ENCODE results near the gene SNTG2. TPM values are rescaled to one million over a fixed set of nuclear protein-coding genes. Genes with fewer than 3 reads are reported as not detected.
"Not testable (repeated sequence)": the region's sequence is repeated elsewhere in the genome, so short reads cannot be mapped to it uniquely, and the experiment has no call there.

Gene SNTG2
- total RNA-seq, 4 donors from 2014 or later = 0.99 to 3.9 (median 2.3) TPM

GRCh38 chr2:905091-905832 is 45.4 kb upstream of the SNTG2 start:
- no peaks in the 10 kb centered on the region for H3K4me1 ChIP-seq
- WGBS = 84% methylated on average over 8 of the region's 12 CpGs
- peaks cover 18% of the 10 kb centered on the region for H3K27me3 ChIP-seq
- peak in 1 of 2 donors; percentile 69 for DNase-seq (ENCODE audit: low spot score in 2 of 2)
- no peak overlapping the region for H3K4me3 ChIP-seq
- peaks cover 5% of the 10 kb centered on the region for H3K9me3 ChIP-seq
- H3K36me3 ChIP-seq = no peaks in the 10 kb centered on the region
- H3K27ac ChIP-seq = no peak overlapping the region
- TF ChIP-seq CTCF (IDR thresholded peaks at IDR 0.05) (no peak), POLR2AphosphoS5 (IDR thresholded peaks at IDR 0.05) (no peak), POLR2A (IDR thresholded peaks at IDR 0.05) (no peak), EP300 (IDR thresholded peaks at IDR 0.05) (no peak)

GRCh38 chr2:905833-906140 is 44.9 kb upstream of the SNTG2 start:
- WGBS = 80% methylated on average over 4 of the region's 5 CpGs
- DNase-seq (ENCODE audit: low spot score in 2 of 2) = no peak
- Histone ChIP-seq H3K27me3 (peaks cover 18% of the 10 kb centered on the region), H3K4me1 (no peaks in the 10 kb centered on the region), H3K4me3 (no peak overlapping the region), H3K36me3 (no peaks in the 10 kb centered on the region), H3K27ac (no peak overlapping the region), H3K9me3 (peaks cover 5% of the 10 kb centered on the region)
- TF ChIP-seq CTCF (IDR thresholded peaks at IDR 0.05) = no peak
- no peak for TF ChIP-seq POLR2AphosphoS5 (IDR thresholded peaks at IDR 0.05)
- no peak for TF ChIP-seq EP300 (IDR thresholded peaks at IDR 0.05)
- no peak for TF ChIP-seq POLR2A (IDR thresholded peaks at IDR 0.05)

GRCh38 chr2:907706-908105 is 42.9 kb upstream of the SNTG2 start:
- Histone ChIP-seq H3K9me3 (no peaks in the 10 kb centered on the region), H3K36me3 (no peaks in the 10 kb centered on the region), H3K27ac (no peak overlapping the region), H3K27me3 (peaks cover 18% of the 10 kb centered on the region), H3K4me3 (no peak overlapping the region), H3K4me1 (no peaks in the 10 kb centered on the region)
- WGBS = 78% methylated on average over 7 of the region's 7 CpGs
- TF ChIP-seq CTCF (IDR thresholded peaks at IDR 0.05) (no peak), POLR2A (IDR thresholded peaks at IDR 0.05) (no peak), EP300 (IDR thresholded peaks at IDR 0.05) (no peak)
- no peak for DNase-seq (ENCODE audit: low spot score in 2 of 2)

- 99% methylated on average over 4 of the region's 4 CpGs for WGBS
- no peak for DNase-seq (ENCODE audit: low spot score in 2 of 2)
- Histone ChIP-seq H3K4me3 (no peak overlapping the region), H3K4me1 (no peaks in the 10 kb centered on the region), H3K27ac (no peak overlapping the region), H3K9me3 (no peaks in the 10 kb centered on the region), H3K36me3 (no peaks in the 10 kb centered on the region), H3K27me3 (peaks cover 14% of the 10 kb centered on the region)
- TF ChIP-seq CTCF (IDR thresholded peaks at IDR 0.05) = no peak
- TF ChIP-seq POLR2AphosphoS5 (IDR thresholded peaks at IDR 0.05) = no peak
- TF ChIP-seq POLR2A (IDR thresholded peaks at IDR 0.05) = no peak
- no peak for TF ChIP-seq EP300 (IDR thresholded peaks at IDR 0.05)
Observed at GRCh38 chr2:908568-908967, 42.1 kb upstream of the SNTG2 start.

GRCh38 chr2:909764-910379 is 40.8 kb upstream of the SNTG2 start:
- H3K9me3 ChIP-seq; DNase-seq (ENCODE audit: low spot score in 2 of 2); H3K27ac ChIP-seq; H3K4me1 ChIP-seq; H3K4me3 ChIP-seq; H3K36me3 ChIP-seq: not testable (repeated sequence)
- 89% methylated on average over 27 of the region's 27 CpGs for WGBS
- H3K27me3 ChIP-seq = peaks cover 12% of the 10 kb centered on the region
